A549 (cell line): ENCODE results near the gene TMEM14A. TPM values are rescaled to one million over a fixed set of nuclear protein-coding genes. Genes with fewer than 3 reads are reported as not detected.

Experiments
- ATAC-seq, 2 experiments: fragments of 200-7000 bp in 1 of 2; fragments of >200 bp in 1 of 2; cut with Nextera tagmentation in 1 of 2; cut with Tn5 transposase in 1 of 2; 3 replicates each; pipeline versions ENCODE4 v1.8.0 to v1.9.1; 2018 to 2020; ENCODE audit warnings: mild to moderate bottlenecking in 1 of 2, moderate library complexity in 1 of 2
- CTCF ChIA-PET: fragments of 300-600 bp; sonication (Branson Sonifier 250); formaldehyde crosslinking; extraction: SDS; loops from one replicate; lab custom pipeline; 2021; ENCODE audit warnings: antibody characterized with exemption, inconsistent platforms; lab: Yijun Ruan, JAX
- POLR2A ChIA-PET: fragments of 350-600 bp; formaldehyde crosslinking; extraction: SDS; loops from one replicate; lab custom pipeline; 2021; ENCODE audit warnings: antibody characterized with exemption, inconsistent platforms; lab: Yijun Ruan, JAX
- DNase-seq, 2 experiments: peaks; one replicate each; pipeline versions ENCODE4 v3.0.0 to v3.0.0-alpha.2; 2011 to 2016; ENCODE audit warnings: low read depth in 1 of 2, low spot score in 1 of 2
- FAIRE-seq: peaks from 2 replicates; lab custom pipeline; 2011; peaks lifted over from hg19 to GRCh38; lab: Jason Lieb, UNC
- H3K27ac ChIP-seq, 2 experiments: fragments of >200 bp; sonication (Bioruptor Twin); formaldehyde crosslinking; 3 replicates each; pipeline ENCODE4 v1.5.1; 2016 to 2017
- H3K4me1 ChIP-seq: fragments of >200 bp; sonication (Bioruptor Twin); formaldehyde crosslinking; 3 replicates; pipeline ENCODE4 v1.6.1; 2016
- H3K4me2 ChIP-seq: fragments of >200 bp; sonication (Bioruptor Twin); formaldehyde crosslinking; 3 replicates; pipeline ENCODE4 v1.6.1; 2016
- H3K4me3 ChIP-seq: fragments of >200 bp; sonication (Bioruptor Twin); formaldehyde crosslinking; 3 replicates; pipeline ENCODE4 v1.5.1; 2016
- H3K9me3 ChIP-seq: fragments of >200 bp; sonication (Bioruptor Twin); formaldehyde crosslinking; 3 replicates; pipeline ENCODE4 v1.6.1; 2016
- CEBPB ChIP-seq, 2 experiments: fragments of >200 bp in 1 of 2; sonication (Bioruptor Twin) in 1 of 2; formaldehyde crosslinking in 1 of 2; IDR thresholded peaks; 2 replicates each; pipeline ENCODE4 v1.6.1; 2012 to 2016
- CHD2 ChIP-seq: fragments of 150-350 bp; IDR thresholded peaks from 2 replicates; pipeline ENCODE4 v1.6.1; 2014; ENCODE audit warnings: low read length; ENCODE audit not compliant: partially characterized antibody
- EHF ChIP-seq: fragments of 250-450 bp; sonication (Bioruptor Pico); IDR thresholded peaks from 2 replicates; pipeline ENCODE4 v1.5.0; 2020; ENCODE audit warnings: mild to moderate bottlenecking
- EHMT2 ChIP-seq: fragments of 200-600 bp; sonication (generic); IDR thresholded peaks from 2 replicates; pipeline ENCODE4 v1.6.1; 2016; ENCODE audit warnings: antibody characterized with exemption, low read depth, mild to moderate bottlenecking, moderate library complexity
- HEYL ChIP-seq: fragments of 250-450 bp; sonication (Bioruptor Pico); IDR thresholded peaks from 2 replicates; pipeline ENCODE4 v1.8.0; 2021; ENCODE audit warnings: mild to moderate bottlenecking, moderate library complexity
- JUN ChIP-seq, 2 experiments: fragments of >200 bp; sonication (Bioruptor Twin); formaldehyde crosslinking; IDR thresholded peaks; 2 replicates in 1 of 2; 3 replicates in 1 of 2; pipeline ENCODE4 v1.6.1; 2016 to 2017
- NPAS2 ChIP-seq: fragments of 250-450 bp; sonication (Bioruptor Pico); IDR thresholded peaks from 2 replicates; pipeline ENCODE4 v1.8.0; 2022; ENCODE audit warnings: mild to moderate bottlenecking, moderate library complexity, borderline replicate concordance
- PHF8 ChIP-seq: fragments of 200-600 bp; sonication (generic); IDR thresholded peaks from 2 replicates; pipeline ENCODE4 v1.6.1; 2016; ENCODE audit warnings: low read depth, mild to moderate bottlenecking, antibody characterized with exemption, moderate library complexity, borderline replicate concordance
- POLR2A ChIP-seq: IDR thresholded peaks from 2 replicates; pipeline ENCODE4 v1.6.1; 2012; ENCODE audit warnings: mild to moderate bottlenecking, low read length
- RFX5 ChIP-seq: fragments of 450-650 bp; IDR thresholded peaks from 2 replicates; pipeline ENCODE4 v1.7.1; 2014; ENCODE audit warnings: antibody characterized with exemption, mild to moderate bottlenecking, moderate library complexity
- ZFP36 ChIP-seq: fragments of 450-650 bp; IDR thresholded peaks from 2 replicates; pipeline ENCODE4 v1.6.1; 2014; ENCODE audit warnings: borderline replicate concordance; ENCODE audit not compliant: partially characterized antibody
- WGBS: methylation state at CpG from one replicate; pipeline ENCODE4 v1.1.6; 2017; ENCODE audit errors: missing lambda C conversion rate; 5-methylcytosine and 5-hydroxymethylcytosine counted together
- polyA minus RNA-seq: library from RNA; depleted of rRNA, polyadenylated mRNA; stranded (reverse); fragments of >200 nt; gene quantifications from 2 replicates; pipeline ENCODE4 v1.2.3, GENCODE V29; 2011; rRNA and poly(A)+ RNA removed
- polyA plus RNA-seq, 4 experiments: library from polyadenylated mRNA; depleted of rRNA in 3 of 4; stranded (reverse); fragments of >200 nt; fragmentation: RNase III in 1 of 4; extraction: RNeasy Plus Mini Kit Qiagen cat#74134 plus additional on column Dnase treatment in 1 of 4; gene quantifications; 2 replicates in 3 of 4; 3 replicates in 1 of 4; pipeline ENCODE4 v1.2.3, GENCODE V29; 2011 to 2017
- TF ChIP-seq, protein P1 (sequence below): IDR thresholded peaks from 2 replicates; pipeline ENCODE4 v1.6.1; 2012; ENCODE audit warnings: low read depth, borderline replicate concordance
- TF ChIP-seq, protein P2 (sequence below): fragments of 150-350 bp; IDR thresholded peaks from 2 replicates; pipeline ENCODE4 v1.6.1; 2014; ENCODE audit warnings: low read depth, mild to moderate bottlenecking, low read length
- TF ChIP-seq, protein P3 (sequence below): IDR thresholded peaks from 2 replicates; pipeline ENCODE4 v1.6.1; 2012
- TF ChIP-seq, protein P4 (sequence below): fragments of >200 bp; sonication (Bioruptor Twin); formaldehyde crosslinking; IDR thresholded peaks from 3 replicates; pipeline ENCODE4 v1.6.1; 2016
- TF ChIP-seq, protein P5 (sequence below): fragments of 250-450 bp; sonication (Bioruptor Pico); IDR thresholded peaks from 2 replicates; pipeline ENCODE4 v1.5.0; 2021; ENCODE audit warnings: mild to moderate bottlenecking, moderate library complexity, borderline replicate concordance
- TF ChIP-seq, protein P6 (sequence below): fragments of 250-450 bp; sonication (Bioruptor Pico); IDR thresholded peaks from 2 replicates; pipeline ENCODE4 v1.5.0; 2020; ENCODE audit warnings: low read depth, mild to moderate bottlenecking, moderate library complexity

Gene TMEM14A, protein sequence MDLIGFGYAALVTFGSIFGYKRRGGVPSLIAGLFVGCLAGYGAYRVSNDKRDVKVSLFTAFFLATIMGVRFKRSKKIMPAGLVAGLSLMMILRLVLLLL
- polyA plus RNA-seq (2011; rRNA removed) (40.5 and 63.8 TPM in 2 replicates), polyA plus RNA-seq (2017; fragmentation: RNase III; extraction: RNeasy Plus Mini Kit Qiagen cat#74134 plus additional on column Dnase treatment) (49.8 to 53.4 TPM (median 52.7 TPM) in 3 replicates), polyA minus RNA-seq (8.2 and 9.2 TPM in 2 replicates)
- 33.7 and 36.0 TPM in 2 replicates for polyA plus RNA-seq (2012; cell fraction: cytosol; rRNA removed)
- polyA plus RNA-seq (2012; cell fraction: nucleus; rRNA removed): 11.0 and 25.6 TPM in 2 replicates

DNA sequence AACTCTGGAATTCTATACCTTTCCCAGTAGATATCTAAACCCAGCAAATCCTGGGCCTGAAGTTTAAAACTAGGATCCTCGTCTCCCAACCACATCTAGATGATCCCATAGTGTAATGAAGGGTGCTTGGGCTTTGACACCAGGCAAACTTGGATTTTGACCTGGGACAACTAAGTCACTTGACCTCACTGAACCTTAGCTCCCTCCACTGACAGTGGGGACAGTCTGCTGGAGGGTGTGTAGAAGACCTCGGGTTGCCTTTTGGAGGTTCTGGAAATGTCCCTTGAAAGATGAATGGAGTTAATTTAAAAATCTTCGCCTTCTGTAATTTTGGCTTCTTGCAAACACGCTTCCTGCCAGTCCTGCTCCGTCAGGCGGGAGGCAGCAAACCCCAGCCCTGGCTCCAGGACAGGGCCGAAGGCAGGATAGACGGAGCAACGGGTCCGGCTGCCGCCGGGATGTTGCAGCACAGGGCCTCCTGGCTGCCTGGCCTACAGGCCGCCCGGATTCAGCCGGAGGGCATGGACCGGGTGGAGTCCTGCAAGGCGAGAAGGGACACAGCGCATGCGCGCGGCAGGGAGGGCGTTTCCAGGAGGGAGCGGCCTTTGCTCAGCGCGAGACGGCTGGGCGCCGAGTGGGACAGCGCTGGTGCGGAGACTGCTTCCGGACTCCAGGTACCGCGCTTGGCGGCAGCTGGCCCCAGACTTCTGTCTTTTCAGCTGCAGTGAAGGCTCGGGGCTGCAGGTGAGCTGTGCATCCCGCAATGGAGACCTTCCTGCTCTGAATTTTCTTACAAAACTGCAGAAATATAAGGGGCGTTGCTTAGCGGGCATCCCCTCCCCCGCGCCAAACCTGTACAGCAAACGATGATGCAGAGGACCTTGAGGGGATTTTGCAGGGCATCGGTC, at the start of gene TMEM14A:
Gene TMEM14A, plus strand, starts transcription at position 612 of the 908 bp plus-strand sequence. CDS start 5,990 bp downstream, outside the sequence.
- ATAC-seq (peak; percentile 97 to 100), DNase-seq (peak; percentile 88 to 90), FAIRE-seq (no peak)
- Histone ChIP-seq H3K4me3 (peak within 1 kb of the TSS; percentile 76), H3K4me1 (peaks cover 18% of the 10 kb centered on the region), H3K4me2 (peak within 1 kb of the TSS; percentile 92), H3K27ac (peak within 1 kb of the TSS; percentile 78 to 90), H3K9me3 (no peaks in the 10 kb centered on the region)
- no peak for TF ChIP-seq NPAS2 (CRISPR knock-in tag)
- TF ChIP-seq JUN (IDR thresholded peaks at IDR 0.05): peak in 1 of 2 experiments; percentile 52; a peak in 2 of 5 replicates
- no peak for TF ChIP-seq CHD2
- TF ChIP-seq, protein P1, sequence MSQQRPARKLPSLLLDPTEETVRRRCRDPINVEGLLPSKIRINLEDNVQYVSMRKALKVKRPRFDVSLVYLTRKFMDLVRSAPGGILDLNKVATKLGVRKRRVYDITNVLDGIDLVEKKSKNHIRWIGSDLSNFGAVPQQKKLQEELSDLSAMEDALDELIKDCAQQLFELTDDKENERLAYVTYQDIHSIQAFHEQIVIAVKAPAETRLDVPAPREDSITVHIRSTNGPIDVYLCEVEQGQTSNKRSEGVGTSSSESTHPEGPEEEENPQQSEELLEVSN: peak; percentile 50; the same call in 1 of the 2 replicates
- TF ChIP-seq RFX5: no peak
- TF ChIP-seq EHF: no peak
- TF ChIP-seq, protein P2, sequence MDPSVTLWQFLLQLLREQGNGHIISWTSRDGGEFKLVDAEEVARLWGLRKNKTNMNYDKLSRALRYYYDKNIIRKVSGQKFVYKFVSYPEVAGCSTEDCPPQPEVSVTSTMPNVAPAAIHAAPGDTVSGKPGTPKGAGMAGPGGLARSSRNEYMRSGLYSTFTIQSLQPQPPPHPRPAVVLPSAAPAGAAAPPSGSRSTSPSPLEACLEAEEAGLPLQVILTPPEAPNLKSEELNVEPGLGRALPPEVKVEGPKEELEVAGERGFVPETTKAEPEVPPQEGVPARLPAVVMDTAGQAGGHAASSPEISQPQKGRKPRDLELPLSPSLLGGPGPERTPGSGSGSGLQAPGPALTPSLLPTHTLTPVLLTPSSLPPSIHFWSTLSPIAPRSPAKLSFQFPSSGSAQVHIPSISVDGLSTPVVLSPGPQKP: no peak
- TF ChIP-seq POLR2A: peak; percentile 94
- no peak for TF ChIP-seq CEBPB (IDR thresholded peaks at IDR 0.05)
- TF ChIP-seq PHF8: peak; percentile 83; the same call in 1 of the 2 replicates
- TF ChIP-seq ZFP36: no peak
- no peak for TF ChIP-seq EHMT2
- no peak for TF ChIP-seq HEYL (CRISPR knock-in tag)
- TF ChIP-seq, protein P3, sequence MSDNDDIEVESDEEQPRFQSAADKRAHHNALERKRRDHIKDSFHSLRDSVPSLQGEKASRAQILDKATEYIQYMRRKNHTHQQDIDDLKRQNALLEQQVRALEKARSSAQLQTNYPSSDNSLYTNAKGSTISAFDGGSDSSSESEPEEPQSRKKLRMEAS: peak; percentile 63
- TF ChIP-seq, protein P4, sequence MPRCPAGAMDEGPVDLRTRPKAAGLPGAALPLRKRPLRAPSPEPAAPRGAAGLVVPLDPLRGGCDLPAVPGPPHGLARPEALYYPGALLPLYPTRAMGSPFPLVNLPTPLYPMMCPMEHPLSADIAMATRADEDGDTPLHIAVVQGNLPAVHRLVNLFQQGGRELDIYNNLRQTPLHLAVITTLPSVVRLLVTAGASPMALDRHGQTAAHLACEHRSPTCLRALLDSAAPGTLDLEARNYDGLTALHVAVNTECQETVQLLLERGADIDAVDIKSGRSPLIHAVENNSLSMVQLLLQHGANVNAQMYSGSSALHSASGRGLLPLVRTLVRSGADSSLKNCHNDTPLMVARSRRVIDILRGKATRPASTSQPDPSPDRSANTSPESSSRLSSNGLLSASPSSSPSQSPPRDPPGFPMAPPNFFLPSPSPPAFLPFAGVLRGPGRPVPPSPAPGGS: peak; percentile 22; the same call in 1 of the 3 replicates
- ChIA-PET CTCF (interaction anchor here (0.9 to 1.3 kb wide), 2 partner anchors 254 to 284 kb away, joined by 3 to 5 read pairs; no protein-coding TSS in a partner anchor), POLR2A (no interaction called here)
- 8% methylated on average over 21 of the region's 42 CpGs for WGBS

DNA sequence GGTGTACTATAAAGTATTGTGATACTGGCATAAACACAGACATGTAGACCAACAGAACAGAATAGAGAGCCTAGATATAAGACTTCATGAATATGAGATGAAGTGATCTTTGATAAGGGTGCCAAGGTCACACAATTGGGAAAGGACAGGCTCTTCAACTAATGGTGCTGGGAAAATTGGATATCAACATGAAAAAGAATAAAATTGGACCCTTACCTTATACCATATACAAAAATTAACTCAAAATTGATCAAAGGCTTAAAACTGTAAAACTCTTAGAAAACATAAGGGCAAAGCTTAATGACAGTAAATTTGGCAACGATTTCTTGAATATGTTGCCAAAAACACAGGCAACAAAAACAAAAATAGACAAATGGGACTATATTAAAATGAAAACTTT, 49.3 kb upstream of the TMEM14A start:
- H3K27ac ChIP-seq: no peak overlapping the region
- DNase-seq (no peak), ATAC-seq (no peak), FAIRE-seq (no peak)
- H3K9me3 ChIP-seq: no peaks in the 10 kb centered on the region
- H3K4me1 ChIP-seq: no peaks in the 10 kb centered on the region
- 7% methylated on average over 1 of the region's 1 CpG for WGBS
- H3K4me2 ChIP-seq: no peak overlapping the region
- TF ChIP-seq, protein P5, sequence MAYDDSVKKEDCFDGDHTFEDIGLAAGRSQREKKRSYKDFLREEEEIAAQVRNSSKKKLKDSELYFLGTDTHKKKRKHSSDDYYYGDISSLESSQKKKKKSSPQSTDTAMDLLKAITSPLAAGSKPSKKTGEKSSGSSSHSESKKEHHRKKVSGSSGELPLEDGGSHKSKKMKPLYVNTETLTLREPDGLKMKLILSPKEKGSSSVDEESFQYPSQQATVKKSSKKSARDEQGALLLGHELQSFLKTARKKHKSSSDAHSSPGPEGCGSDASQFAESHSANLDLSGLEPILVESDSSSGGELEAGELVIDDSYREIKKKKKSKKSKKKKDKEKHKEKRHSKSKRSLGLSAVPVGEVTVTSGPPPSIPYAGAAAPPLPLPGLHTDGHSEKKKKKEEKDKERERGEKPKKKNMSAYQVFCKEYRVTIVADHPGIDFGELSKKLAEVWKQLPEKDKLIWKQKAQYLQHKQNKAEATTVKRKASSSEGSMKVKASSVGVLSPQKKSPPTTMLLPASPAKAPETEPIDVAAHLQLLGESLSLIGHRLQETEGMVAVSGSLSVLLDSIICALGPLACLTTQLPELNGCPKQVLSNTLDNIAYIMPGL (CRISPR knock-in tag): no peak
- TF ChIP-seq, protein P6, sequence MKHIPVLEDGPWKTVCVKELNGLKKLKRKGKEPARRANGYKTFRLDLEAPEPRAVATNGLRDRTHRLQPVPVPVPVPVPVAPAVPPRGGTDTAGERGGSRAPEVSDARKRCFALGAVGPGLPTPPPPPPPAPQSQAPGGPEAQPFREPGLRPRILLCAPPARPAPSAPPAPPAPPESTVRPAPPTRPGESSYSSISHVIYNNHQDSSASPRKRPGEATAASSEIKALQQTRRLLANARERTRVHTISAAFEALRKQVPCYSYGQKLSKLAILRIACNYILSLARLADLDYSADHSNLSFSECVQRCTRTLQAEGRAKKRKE (CRISPR knock-in tag): no peak
- no peak overlapping the region for H3K4me3 ChIP-seq
- POLR2A ChIA-PET: no interaction called here
- CTCF ChIA-PET: no interaction called here
